GM19099 (cell line): Measurements from ENCODE around the gene APOBEC3H.

ENCODE experiments used
- POLR2A ChIP-seq: IDR thresholded peaks from 3 replicates; pipeline ENCODE4 v1.6.1; 2011; ENCODE audit warnings: low read depth; ENCODE audit not compliant: insufficient read length; ENCODE audit errors: extremely low read depth

APOBEC3H gene

DNA sequence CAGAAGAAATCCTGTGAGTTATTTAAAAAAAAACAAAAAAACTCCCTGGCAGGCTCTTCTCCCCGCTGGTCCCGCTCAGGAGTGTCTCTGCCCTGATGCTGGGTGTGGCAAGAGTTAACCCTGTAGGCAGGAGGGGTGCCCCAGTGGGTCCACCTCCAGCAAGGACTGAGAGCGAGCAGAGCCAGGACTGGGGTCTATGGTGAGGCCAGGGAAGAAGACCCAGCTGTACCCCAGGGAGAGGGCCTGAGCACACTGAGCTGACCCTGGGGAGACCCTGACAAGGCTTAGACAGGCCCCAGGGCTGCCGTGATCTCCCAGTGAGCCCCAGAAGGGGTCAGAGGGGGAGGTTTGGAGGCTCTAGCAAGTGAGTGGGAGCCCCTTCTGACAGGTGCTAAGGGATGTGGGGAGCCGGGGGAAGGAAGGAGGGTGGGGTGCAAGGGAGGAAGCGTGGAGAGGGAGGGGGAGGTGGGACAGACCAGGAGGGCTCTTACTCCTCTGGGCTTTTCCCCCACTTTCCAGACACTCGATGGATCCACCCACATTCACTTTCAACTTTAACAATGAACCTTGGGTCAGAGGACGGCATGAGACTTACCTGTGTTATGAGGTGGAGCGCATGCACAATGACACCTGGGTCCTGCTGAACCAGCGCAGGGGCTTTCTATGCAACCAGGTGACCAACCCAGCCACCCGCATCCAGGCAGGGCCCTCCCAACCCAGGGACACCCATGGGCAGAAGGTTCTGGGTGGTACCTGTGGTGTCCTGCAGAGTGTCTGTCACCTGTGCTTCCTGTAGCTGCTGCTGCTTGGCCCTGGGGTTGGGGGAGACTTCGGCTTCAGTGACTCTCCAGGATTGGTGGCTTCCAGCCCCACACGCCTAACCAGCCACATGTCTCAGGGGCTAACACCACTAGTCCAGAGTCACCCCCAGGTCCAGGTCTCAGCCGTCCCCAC lies 13.6 kb upstream of the APOBEC3H start:
- TF ChIP-seq POLR2A: peak; percentile 9

DNA sequence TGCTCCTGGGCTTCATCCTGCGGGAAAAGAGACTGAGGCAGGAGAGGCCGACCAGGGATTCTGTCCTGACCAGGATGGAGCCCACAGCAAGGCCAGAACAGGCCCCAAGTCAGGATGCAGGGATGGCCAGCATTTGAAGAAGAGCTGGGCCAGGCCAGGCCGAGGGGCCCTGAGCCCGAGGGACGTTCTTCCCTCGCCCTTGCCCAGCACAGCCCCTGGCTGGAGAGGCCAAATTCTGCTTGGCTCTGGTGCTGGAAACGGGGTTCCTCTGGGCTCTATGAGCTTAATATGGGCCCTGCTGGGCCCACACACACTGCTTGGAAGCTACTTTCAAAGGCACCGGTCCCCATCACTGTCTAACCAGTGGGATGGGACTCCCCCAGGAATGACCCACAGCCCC lies 12.4 kb upstream of the APOBEC3H start:
- TF ChIP-seq POLR2A: no peak

DNA sequence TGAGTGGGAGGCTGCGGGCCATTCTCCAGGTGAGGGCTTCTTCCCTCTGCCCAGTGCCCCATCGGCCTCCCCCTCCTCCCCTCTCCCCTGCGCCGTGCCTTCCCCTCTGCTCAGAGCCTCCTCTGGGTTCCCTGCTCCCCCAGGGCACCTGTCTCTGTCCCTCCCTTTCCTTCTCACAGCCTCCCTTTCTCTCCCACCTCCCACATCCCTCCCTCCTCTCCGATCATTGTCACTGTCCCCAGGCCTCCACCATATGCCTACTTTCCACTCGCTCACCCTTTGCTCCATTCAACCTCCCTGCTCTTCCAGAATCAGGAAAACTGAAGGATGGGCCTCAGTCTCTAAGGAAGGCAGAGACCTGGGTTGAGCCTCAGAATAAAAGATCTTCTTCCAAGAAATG lies 9.9 kb upstream of the APOBEC3H start:
- TF ChIP-seq POLR2A: no peak

DNA sequence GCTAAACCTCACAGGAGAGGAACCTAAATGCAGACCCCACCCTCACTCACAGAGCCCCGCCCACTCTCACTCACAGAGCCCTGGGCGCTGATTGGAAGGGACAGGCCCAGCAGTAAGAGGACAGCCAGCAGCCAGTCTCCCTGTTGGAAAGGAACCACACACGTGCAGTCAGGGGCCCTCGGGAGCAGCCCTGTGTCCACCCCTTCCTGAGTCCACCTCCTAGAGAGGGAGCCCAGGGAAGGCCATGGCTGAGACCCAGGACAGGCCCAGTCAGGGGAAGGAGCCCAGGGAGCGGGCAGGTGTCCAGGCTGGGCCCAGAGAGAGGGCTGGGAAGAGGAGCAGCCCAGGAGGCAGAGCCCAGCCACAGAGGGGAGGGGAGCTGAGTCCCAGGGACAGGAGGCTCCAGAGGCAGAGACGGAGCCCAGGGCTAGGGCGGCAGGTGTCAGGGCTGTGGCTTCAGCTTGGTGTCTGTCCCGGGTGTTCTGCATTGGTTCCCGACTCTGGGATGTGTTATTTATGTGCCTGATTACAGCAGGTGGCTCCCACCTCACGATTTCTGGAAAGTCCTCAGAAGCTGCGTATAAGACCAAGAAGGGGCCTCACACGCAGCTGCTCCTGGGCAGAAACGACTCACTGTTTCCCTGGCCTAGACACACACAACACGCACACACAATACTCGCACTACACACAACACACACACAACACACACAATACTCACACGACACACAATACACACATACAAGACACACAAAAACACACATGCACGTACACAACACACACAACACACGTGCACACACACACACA lies 9.0 kb upstream of the APOBEC3H start:
- no peak for TF ChIP-seq POLR2A

DNA sequence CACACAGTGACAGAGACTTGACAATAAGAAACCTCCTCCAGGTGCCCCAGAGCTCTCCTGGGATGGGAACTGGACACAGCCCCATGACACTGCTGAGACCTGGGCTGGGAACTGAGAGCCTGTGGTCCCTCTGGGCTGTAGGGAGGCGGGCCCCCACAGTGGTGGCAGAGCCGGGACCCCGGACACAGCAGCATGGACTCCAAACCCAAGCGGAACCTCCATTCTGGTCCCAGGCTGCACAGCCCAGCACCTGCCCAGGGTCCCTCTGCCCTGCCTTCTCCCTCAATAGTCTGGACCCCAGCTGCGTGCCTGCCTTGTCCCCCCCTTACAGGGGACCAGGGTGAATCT lies 8.4 kb upstream of the APOBEC3H start:
- no peak for TF ChIP-seq POLR2A

DNA sequence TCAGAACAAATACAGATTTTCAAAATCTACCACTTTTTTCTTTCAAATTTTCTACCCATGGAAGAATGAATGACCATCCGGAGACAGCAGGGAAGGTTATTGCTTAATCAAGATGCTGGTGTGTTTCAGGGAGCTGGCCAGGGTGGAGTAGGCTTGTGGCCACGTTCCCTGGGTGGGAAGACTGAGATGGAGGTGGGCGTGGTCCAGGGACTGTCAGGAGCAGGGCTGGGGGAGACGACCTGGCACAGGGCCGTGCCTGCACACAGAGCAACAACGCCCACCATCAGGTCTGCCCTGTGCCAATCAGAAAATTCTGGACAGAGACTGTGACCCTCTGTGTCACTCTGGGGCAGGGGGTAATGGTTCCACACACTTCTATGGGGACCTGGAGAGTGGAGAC lies 7.1 kb upstream of the APOBEC3H start:
- TF ChIP-seq POLR2A: no peak

DNA sequence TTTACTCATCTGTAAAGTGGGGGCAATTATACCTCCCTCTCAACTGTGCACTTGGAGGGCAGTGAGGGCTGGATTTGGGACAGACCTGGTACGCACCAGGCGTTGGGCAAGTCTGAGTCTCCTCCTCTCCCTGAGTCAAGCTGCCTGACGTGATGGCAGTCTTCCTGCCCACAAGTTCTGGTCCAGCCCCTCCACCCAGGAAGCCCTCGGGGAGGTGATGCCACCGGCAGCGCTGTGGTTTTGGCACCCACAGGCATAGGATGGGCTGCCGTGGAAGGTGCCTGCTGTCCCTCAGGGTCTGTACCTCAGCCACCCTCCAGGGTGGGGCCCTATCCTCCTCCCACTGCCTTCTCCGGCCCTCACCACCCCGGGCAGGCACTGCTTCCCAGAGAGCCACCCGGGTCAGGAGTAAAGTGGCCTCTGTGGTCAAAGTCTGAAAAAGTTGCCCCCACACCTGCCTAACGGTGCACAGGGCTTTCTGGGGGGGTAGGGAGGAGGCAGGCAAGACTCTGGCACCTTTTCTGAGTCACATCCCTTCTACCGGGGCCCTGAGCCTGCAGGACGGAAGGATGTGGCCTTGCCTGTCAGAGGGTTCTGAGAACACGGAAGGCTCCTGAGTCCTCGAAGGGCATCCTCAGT lies 6.5 kb upstream of the APOBEC3H start:
- TF ChIP-seq POLR2A: no peak

DNA sequence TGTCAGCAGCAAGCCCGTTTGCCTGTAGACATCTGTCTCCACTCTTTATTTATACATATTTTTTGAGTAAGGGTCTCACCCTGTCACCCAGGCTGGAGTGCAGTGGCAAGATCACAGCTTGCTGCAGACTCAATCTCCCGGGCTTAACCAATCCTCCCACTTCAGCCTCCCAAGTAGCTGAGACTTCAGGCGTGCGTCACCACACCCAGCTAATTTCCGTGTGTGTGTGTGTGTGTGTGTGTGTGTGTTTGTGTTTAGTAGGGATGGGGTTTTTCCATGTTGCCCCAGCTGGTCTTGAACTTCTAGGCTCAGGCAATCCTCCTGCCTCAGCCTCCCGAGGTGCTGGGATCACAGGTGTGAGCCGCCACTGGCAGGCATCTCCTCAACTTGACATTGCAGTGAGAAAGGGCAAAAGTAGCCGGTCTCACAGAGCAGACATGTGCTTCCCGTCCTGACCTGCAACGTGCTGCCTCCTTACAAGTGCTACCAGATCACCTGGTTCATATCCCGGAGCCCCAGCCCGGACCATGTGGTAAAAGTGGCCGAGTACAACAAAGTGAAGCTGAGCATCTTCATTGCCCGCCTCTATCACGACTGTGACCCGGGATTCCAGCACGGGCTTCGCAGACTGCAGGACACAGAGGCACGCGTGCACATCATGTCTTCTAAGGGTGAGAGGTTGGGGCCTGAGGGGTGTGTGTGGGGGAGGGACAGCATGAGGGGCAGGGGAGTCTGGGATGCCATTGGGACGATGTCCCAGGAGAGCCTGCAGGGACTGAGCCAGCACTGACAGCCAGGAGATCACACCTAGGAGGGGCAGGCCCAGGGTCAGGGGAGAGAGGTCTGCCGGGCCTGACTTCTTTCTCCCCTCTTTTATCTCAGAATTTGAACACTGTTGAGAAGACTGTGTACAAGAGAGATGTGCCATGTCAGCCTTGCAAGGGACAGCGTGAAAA lies 5.6 kb upstream of the APOBEC3H start:
- TF ChIP-seq POLR2A: no peak

DNA sequence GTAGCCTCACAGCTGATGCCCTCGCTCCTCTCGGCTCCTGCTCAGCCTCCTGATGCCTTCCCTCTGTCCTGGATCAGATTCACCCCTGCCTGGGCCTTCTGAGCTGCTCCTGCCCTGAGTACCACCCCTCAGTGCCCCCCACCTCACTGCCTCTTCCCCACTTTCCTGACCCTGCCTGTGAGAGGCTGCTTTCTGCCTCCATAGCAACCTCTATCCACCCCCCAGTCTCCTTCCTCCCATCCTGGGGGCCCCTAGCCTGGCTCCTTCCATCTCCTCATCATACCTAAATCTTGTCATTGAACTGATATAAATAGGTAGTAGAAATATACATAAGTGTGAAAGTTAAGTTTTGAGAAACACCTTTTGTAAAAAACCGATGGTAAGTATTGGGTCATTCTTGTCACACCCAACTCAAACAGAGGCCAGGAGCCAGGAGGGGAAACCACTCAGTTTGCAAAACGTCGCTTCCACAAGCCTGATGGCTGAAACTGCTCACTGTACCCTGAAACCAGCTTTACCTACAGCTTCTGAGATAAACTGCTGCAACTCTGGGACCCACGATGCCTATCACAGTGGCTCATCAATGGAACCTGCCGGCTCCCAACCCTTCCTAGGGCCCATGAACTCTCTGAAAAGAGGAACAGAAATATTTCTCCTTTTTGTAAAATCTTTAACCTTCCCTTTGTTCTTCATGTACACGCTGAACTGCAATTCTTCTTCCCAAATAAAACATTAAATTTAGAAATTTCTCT lies 4.8 kb upstream of the APOBEC3H start:
- no peak for TF ChIP-seq POLR2A

DNA sequence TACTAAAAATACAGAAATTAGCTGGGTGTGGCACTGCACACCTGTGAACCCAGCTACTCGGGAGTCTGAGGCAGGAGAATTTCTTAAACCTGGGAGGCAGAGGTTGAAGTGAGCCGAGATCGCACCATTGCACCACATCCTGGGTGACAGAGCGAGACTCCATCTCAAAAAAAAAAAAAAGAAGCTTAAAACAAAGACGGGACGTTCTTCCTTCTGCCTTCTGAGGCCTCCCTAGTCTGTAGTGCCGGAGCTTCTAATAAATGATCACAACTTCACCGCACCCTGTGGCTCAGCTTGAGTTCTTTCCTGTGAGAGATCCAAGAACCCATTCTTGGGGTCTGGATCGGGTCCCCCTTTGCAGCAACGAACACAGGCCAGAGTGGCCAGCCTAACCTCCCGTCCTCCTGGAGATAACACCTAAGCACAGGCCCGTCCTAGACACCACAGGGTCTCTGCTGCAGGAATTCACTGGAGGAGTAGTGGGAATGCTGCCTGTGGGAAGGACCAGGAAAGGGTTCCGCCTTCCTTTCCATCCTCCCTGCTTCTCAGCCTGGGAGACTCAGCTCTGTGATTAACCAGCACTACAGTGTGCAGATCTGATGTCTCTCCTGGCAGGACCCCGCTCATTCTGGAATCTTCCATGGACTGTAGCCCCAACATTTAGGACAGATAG lies 2.2 kb upstream of the APOBEC3H start:
- no peak for TF ChIP-seq POLR2A

DNA sequence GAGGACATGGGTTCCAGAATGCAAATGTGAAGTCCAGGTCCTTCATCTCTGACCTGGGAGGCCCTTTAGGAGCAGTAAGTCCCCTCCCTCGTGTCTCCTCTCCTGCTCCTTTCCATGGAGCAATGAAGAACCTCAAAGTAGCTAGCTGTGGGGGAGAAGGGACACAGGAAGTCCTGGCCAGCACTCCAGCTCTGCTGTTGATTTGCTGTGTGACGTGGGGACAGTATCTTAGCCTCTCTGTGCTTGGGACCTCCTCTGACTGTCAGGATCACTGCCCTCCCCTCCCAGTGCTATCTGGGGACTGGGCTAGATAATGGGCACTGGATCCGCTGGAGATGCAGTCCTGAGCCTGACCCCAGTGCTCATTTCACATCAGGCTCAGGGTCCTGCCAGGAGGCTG lies 1.1 kb upstream of the APOBEC3H start:
- no peak for TF ChIP-seq POLR2A

DNA sequence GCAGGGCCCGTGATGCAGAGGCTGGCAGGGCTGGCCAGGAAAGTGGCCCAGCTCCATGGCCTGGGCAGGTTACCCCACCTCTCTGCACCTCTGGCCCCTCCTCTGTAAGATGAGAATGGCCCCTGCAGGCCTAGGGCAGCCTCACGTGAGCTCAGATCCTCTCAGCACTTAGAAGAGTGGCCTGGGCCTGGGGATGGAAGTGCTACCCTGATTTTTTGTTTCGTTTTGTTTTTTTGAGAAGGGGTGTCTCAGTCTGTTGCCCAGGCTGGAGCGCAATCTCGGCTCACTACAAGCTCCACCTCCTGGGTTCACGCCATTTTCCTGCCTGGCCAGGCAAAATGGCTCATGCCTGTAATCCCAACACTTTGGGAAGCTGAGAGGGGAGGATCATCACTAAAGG lies 982 bp downstream of the APOBEC3H start:
- no peak for TF ChIP-seq POLR2A

DNA sequence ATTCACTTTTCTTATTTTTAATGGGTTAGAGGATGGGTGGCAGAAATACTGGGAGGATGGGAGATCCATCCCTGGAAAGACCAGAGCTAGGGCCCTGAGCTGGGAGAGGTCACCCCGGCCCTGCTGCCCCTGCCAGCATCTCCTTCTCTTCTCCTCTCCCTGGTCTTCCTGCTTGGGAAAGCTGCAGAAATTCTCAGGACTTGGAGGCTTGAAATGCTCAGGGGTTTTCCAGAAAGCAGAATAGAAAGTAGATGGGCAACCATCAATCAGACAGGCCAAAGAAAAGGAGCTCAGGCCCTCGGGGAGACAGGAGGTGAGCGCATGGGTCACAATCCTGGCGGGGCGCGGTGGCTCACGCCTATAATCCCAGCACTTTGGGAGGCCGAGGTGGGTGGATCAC lies 1.5 kb downstream of the APOBEC3H start:
- TF ChIP-seq POLR2A: no peak

DNA sequence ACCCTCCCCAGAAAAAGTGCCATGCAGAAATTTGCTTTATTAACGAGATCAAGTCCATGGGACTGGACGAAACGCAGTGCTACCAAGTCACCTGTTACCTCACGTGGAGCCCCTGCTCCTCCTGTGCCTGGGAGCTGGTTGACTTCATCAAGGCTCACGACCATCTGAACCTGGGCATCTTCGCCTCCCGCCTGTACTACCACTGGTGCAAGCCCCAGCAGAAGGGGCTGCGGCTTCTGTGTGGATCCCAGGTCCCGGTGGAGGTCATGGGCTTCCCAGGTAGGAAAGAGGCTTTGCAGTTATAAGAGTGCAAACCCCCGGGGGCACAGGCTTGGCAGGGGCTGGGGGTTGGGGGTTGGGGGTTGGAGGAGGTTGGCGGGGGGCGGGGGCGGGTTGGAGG lies 4.2 kb downstream of the APOBEC3H start:
- TF ChIP-seq POLR2A: no peak

DNA sequence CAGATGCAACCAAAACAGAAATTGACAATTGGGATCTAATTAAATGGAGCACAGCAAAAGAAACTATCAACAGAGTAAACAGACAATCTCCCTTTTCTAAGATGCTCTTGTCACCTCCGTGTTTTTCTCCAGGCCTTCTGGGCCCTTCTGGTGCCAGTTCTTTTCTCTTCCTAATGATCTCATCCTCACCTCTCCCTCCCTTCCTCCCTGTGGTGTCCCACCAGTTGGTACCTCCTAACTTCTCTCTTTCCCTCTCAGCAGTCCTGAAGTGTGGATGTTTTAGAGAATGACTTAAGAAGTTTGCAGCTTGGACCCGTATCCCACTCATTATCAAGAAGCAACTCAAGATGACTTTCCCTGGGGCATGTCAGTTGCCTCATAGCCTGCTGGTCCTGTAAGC lies 6.4 kb downstream of the APOBEC3H start:
- TF ChIP-seq POLR2A: no peak
